ENCODE data around the gene CIAO3. TPM values are rescaled to one million over a fixed set of nuclear protein-coding genes. Genes with fewer than 3 reads are reported as not detected.
A peak's percentile ranks its signal among the peaks of the same experiment; 100 is the strongest.

Gene CIAO3
- total and polyA plus RNA-seq, 2 donors (not counting 1 experiment from before 2014, with no cell fraction given): 59.4 to 68.4 TPM

DNA sequence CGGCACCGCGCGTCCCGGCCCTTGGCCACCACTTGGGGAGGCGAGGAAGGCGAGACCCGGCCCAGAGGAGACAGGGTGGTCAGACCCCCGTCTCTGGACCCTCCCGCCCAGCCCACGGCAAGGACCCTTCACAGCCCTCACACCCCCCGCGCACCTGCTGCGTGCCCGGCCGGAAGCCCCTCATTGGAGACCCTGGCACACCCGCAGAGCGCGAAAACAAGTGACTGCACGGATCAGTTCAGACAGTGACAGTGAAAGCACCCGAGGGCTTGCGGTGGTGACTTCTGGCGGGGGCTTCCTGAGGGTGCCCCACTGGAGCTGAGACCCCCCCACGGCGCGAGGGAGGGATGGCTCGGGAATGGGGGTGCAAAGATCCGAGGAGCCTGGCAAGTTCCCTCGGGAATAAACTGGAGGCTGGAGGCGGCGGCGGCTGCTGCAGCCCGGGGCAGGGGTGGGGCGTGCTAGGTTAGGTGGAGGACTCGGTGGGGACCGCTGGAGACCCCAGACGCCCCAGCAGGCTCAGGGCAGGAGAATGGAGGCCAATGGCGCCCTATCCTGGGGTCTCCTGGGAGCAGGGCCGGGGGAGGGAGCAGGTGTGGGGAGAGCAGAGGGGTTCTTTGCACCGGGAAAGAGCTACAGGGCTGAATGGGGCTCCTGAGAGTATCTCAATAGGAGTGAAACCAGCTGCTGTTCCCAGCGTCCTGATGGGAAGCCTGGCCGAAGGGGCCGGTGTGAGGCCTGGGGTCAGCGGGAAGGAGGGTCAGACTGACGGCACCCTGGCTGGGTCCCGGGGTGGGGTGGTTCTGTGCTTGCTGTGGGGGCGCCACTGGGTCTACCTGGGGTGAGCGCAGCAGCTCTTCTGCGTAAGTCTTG, 34.4 kb downstream of the CIAO3 start:
- H3K4me2 ChIP-seq (replicated peaks; ENCODE audit: low read depth, low read length, poor library complexity, severe bottlenecking): peak overlapping the region; percentile 38
- intact Hi-C loops (cut with micrococcal nuclease): no loop called here
- DNase-seq (no peak), ATAC-seq (ENCODE audit: low read depth) (no peak)
- H3K36me3 ChIP-seq (replicated peaks in 1 of 2; ENCODE audit: control extremely low read depth in 1 of 2, control insufficient read depth in 1 of 2, extremely low read depth in 1 of 2, insufficient read depth in 2 of 2, low read length in 1 of 2): no peaks in the 10 kb centered on the region
- H3K27ac ChIP-seq (ENCODE audit: low read length in 2 of 2): no peak overlapping the region
- no peak overlapping the region for H3K4me3 ChIP-seq (ENCODE audit: control extremely low read depth in 1 of 5, extremely low read depth in 1 of 5, insufficient read depth in 1 of 5, low read depth in 2 of 5, low read length in 4 of 5)
- ChIA-PET CTCF (interaction anchor here (1.2 kb wide), 1 partner anchor 10 kb away, joined by 3 read pairs; no protein-coding TSS in a partner anchor), POLR2A (interaction anchor here (0.7 kb wide), 1 partner anchor 1141 kb away, joined by 3 read pairs; no protein-coding TSS in a partner anchor)
- no peak overlapping the region for H3K27ac Mint-ChIP-seq
- H3K4me1 ChIP-seq (ENCODE audit: control insufficient read depth in 2 of 2, insufficient read depth in 2 of 2, low read length in 2 of 2): peaks cover 6 to 12% of the 10 kb centered on the region in 2 donors
- no peaks in the 10 kb centered on the region for H3K4me1 Mint-ChIP-seq
- no peak for TF ChIP-seq EZH2 (IDR thresholded peaks at IDR 0.05; ENCODE audit: borderline replicate concordance, insufficient read depth, low read depth, low read length, poor library complexity, severe bottlenecking)
- TF ChIP-seq, protein P1, sequence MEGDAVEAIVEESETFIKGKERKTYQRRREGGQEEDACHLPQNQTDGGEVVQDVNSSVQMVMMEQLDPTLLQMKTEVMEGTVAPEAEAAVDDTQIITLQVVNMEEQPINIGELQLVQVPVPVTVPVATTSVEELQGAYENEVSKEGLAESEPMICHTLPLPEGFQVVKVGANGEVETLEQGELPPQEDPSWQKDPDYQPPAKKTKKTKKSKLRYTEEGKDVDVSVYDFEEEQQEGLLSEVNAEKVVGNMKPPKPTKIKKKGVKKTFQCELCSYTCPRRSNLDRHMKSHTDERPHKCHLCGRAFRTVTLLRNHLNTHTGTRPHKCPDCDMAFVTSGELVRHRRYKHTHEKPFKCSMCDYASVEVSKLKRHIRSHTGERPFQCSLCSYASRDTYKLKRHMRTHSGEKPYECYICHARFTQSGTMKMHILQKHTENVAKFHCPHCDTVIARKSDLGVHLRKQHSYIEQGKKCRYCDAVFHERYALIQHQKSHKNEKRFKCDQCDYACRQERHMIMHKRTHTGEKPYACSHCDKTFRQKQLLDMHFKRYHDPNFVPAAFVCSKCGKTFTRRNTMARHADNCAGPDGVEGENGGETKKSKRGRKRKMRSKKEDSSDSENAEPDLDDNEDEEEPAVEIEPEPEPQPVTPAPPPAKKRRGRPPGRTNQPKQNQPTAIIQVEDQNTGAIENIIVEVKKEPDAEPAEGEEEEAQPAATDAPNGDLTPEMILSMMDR (IDR thresholded peaks at IDR 0.05): no peak
- no peaks in the 10 kb centered on the region for H3K9me3 Mint-ChIP-seq (ENCODE audit: insufficient read depth)
- H4K20me1 ChIP-seq (ENCODE audit: control insufficient read depth, insufficient read depth, low read length, poor library complexity, severe bottlenecking): no peaks in the 10 kb centered on the region
- H3K79me2 ChIP-seq (ENCODE audit: control insufficient read depth, insufficient read depth, low read length): no peaks in the 10 kb centered on the region
- peaks cover 0 to 25% (median 0%) of the 10 kb centered on the region in 3 donors for H3K9me3 ChIP-seq (ENCODE audit: control extremely low read depth in 1 of 3, control insufficient read depth in 2 of 3, insufficient read depth in 1 of 3, low read length in 2 of 3)
- peak overlapping the region; percentile 26 for H3K4me3 Mint-ChIP-seq
- 8% methylated on average over 49 of the region's 49 CpGs for WGBS (ENCODE audit: insufficient coverage)
- H2AFZ ChIP-seq (ENCODE audit: insufficient read depth, low read depth, low read length, poor library complexity, severe bottlenecking): no peak overlapping the region
- no peak overlapping the region for H3K9ac ChIP-seq (ENCODE audit: low read length)
- peaks cover 36% of the 10 kb centered on the region for H3K27me3 Mint-ChIP-seq
- peaks cover 0 to 88% (median 40%) of the 10 kb centered on the region in 4 experiments for H3K27me3 ChIP-seq (replicated peaks in 1 of 4; ENCODE audit: control extremely low read depth in 1 of 4, control insufficient read depth in 3 of 4, insufficient read depth in 4 of 4, low read length in 3 of 4)
